ENCODE data around the gene SCAF4.

DNA sequence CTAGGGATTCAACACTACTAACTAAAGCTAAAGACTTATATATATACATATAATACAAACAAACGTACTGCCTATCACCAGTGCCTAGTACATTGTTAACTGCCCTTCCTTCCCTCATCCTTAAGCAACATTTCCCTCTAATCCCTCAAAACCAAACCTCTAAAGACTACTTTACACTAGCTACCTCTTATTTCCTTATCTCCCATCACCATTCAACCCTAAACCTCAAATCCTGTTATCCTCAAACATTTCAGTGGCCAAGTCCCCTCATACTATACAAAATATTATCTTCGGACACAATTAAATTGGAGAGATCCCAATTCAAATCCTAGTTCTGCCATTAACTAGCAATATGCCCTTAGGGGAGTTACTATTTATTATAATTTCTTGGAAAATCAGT, 3.7 kb downstream of the SCAF4 start:
- TF ChIP-seq, protein P1, sequence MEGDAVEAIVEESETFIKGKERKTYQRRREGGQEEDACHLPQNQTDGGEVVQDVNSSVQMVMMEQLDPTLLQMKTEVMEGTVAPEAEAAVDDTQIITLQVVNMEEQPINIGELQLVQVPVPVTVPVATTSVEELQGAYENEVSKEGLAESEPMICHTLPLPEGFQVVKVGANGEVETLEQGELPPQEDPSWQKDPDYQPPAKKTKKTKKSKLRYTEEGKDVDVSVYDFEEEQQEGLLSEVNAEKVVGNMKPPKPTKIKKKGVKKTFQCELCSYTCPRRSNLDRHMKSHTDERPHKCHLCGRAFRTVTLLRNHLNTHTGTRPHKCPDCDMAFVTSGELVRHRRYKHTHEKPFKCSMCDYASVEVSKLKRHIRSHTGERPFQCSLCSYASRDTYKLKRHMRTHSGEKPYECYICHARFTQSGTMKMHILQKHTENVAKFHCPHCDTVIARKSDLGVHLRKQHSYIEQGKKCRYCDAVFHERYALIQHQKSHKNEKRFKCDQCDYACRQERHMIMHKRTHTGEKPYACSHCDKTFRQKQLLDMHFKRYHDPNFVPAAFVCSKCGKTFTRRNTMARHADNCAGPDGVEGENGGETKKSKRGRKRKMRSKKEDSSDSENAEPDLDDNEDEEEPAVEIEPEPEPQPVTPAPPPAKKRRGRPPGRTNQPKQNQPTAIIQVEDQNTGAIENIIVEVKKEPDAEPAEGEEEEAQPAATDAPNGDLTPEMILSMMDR (IDR thresholded peaks at IDR 0.05; ENCODE audit: insufficient read depth, low read length, poor library complexity, severe bottlenecking) = no peak
- no peak for TF ChIP-seq EZH2phosphoT487 (conservative IDR thresholded peaks at IDR 0.05; ENCODE audit: low read length)

Measured in SU-DHL-6 (cell line).